Stimulated activated CD4-positive, alpha-beta T cell treated with anti-CD3 and anti-CD28 coated beads, Interleukin-12 subunit alpha, Interleukin-12 subunit beta, amount 100 ng/mL, for 48 hours (primary cell): Measurements from ENCODE around the gene OSBPL3.

Source experiments
- DNase-seq, 3 donors: peaks; one replicate each; pipeline ENCODE4 v3.0.0-alpha.2; 2020; ENCODE audit warnings: low read depth in 2 of 3, low spot score in 1 of 3

The OSBPL3 gene

DNA sequence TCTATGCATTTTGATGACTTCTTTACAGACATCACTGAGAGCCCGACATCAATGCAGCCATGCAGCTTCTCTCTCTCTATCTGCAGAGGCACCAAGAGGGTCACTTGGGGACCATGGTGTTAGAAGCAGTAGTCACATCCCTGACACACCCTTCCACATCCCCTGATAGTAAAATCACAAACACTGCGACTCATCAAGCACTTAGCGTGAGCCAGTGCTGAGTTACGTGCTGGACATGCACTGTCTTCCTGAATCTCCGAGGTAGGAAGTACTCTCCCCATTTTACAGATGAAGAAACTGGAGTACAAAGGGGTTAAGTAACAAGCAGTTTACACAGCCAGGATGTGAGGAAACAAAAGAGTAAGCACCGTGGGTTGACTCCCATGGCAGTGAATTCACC is 109.2 kb downstream of the OSBPL3 start:
- no peak for DNase-seq

DNA sequence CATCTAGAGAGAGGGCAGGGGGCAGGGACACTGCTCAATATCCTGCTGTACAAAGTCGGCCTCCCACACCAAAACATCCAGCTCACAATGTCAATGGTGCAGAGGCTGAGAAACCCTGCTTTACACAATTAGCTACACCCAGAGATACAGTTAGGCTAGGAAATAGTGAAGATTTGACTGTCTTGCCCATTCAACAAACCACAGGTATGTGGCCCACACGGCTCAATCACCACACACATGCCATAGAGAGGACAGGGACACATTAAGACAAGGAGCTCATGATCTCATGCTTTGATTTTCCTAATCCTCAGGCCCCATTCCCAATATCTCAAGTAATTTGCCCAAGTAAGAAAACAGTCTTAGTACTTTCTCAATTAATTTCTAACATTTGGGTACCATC is 110.4 kb downstream of the OSBPL3 start:
- DNase-seq = no peak

DNA sequence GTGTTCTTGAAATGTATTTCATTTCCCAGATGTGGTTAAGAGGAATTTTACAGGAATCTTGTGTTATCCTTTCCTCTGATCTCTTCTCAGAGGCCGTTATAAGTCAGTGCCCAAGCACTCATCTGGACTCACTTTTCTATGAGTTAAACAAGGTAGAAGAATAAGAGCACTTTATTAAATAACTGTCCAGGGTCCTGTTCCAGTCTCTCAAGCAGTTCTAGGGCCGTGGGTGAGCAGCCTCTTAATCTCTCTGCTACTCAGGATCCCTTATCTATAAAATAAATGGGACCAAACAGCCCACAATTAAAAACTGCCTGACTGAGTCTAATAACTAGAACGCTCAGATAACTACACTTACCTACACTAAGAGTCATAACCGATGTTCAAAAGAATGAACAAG is 111.2 kb downstream of the OSBPL3 start:
- no peak for DNase-seq

DNA sequence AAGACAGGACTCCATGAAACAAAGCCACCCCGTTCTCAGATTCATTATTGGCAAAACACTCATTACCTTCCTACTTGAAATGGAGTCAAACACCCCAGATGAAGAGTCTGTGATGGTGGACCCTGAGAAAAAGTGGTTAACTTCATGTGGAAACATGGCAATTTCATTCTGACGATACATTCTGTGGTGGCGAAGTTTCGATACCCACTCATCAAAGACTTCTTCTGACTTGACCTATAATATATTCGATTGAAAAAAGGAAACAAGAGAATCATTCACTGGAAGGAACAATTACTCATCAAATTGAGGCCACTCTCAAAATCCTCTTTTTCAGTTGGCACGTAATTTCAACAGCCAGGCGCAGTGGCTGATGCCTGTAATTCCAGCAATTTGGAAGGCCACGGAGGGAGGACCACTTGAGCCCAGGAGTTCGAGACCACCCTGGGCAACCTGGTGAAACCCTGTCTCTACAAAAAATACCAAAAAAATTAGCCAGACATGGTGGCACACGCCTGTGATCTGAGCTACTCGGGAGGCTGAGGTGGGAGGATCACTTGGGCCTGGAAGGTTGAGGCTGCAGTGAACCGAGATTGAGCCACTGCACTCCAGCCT is 113.9 kb downstream of the OSBPL3 start:
- DNase-seq = peak; percentile 26 to 62 (median 46)

DNA sequence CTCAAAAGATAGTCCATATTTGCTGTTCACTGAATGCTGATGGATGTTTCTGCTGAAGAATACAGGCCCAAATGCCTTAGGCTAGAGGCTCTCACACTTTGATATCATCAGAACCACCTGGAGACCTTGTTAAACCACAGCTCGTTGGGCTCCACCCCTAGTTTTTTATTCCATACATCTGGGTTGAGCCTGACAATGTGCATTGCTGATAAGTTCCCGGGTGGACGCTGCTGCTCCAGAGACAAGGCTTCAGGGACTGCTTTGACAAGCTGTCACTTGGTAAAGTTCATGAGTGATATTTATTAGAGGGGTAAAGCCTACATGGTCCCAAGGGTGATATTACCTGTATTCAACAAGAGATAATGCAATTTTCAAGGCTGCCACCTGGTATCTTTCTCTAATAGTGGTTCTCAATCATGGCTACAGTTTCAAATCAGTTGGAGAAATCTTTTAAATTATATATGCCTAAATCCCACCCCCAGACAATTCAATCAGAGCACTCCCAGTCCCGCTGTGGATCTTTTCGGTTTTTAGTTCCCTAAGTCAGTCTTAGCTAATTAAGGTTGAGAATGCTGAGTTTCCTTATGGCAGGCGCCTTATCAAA is 115.7 kb downstream of the OSBPL3 start:
- DNase-seq = no peak

DNA sequence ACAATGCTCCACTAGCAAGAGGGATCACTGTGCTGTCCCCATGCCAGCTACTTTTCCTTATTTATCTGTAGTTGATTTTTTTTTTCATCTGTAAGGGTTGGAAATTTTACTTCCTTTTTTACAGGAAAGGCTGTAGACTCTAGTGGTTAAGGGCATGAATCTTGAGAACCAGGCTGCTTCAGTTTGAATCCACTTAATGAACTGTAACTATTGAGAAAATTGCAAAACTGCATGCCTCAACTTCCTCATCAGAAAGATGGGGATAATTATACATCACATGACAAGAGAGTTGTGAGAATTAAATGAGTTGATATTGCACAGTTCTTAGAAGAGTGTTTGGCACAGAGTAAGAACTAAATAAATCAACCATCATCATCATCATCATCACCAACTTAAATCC is 116.4 kb downstream of the OSBPL3 start:
- DNase-seq = no peak

DNA sequence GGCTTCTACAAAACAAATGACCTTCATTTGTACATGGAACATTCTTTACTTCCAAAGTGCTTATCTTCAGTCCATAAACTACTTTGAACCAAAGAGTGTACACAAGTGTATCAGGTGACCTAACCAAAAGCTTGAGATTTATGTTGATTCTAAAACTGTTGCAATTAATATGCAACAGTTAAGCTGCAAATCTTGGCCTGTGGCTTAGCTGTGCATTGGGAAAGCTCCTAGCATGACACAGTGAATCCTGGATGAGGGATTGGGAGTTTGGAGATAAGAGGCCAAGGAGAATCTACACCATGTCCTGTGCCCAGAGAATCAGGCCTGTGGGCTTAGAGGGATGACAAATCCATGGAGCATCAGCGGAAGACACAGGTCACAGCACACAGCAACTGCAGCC is 117.5 kb downstream of the OSBPL3 start:
- DNase-seq = no peak

DNA sequence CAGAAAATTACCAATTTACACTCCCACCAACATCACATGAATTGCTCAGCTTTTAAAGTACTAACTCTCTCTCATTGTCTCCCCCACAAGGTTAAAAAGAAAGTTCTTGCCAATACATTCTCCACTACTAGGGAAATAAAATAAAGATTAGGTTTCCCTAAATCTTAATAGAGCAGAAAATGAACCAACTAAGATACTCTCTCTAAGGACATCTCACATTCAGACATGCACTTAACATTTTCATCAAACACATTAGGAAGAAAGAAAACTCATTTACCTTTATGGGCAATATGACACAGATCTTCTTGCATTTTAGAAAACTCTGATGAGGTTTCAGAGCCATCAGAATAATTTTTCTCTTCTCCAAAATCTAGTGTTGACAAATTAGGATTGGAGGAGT is 118.6 kb downstream of the OSBPL3 start:
- no peak for DNase-seq

DNA sequence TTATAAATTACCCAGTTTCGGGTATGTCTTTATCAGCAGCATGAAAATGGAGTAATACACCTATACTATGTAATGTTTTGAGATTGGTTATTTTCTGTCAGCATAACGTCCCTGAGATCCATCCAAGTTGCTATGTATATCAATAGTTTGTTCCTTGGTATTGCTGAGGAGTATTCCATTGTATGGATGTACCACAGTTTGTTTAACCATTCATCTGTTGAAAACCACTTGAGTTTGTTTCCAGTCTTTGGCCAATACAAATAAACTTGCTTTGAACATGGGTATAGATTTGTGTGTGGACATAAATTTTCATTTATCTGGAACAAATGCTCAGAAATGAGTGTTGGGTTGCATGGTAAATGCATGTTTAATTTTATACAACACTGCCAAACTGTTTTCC is 119.4 kb downstream of the OSBPL3 start:
- no peak for DNase-seq

DNA sequence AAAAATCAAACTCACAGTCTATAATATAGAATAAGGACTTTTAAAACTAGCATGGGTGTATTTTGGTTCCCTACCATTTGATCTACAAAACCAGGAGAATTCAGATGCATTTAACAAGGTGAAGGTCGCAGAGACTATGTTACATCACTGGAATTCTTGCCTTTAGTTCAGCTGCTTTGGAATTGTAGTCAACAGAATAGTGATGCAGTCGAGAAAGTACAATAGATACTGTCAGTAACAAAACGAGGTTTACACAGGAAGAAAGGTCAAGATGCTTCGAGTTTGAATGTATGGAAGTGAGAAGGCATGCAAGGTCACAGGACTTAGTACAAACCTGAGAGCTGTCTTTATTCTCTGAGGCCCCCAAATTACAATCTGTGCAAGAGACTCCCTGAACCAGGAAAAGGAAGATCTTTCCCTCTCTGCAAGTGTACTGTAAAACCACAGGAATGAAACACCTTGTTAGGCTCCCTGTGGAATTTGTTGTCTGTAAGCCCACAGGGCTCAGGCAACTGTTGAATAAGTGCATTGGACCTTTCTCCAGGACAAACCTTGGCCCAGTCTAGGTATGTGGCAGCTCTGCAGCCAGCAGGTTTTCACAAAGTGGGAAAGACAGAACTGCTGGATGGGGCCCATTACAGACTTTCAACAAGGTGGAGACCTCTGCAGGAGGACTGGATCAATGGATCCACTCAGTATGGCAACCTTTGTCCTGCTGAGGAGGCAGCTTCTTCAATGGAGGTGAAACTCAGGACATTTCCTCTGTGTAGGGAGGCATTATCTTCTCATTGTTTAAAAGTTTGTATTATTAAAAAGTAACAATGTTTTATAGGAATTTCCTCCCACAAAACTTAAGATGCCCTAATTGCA is 121.6 kb downstream of the OSBPL3 start:
- no peak for DNase-seq

DNA sequence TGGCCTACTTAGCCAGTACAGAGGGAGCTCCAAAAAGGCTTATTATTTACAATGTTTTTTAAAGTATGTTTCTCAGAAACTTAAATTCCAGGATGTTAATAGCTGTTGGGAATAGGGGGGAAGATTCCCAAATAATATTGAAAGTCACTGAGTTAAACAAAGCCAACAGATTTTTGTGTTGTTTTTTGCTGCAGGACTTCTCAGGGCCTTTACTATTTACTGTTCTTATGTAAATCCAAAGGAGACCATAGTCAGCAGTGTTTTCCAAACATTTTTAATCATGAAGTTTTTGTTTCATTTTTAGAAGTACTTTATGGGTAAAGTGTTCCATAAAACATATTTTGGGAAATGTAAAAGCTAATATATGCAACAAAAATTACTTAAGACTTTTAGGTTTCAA is 122.4 kb downstream of the OSBPL3 start:
- DNase-seq = no peak

DNA sequence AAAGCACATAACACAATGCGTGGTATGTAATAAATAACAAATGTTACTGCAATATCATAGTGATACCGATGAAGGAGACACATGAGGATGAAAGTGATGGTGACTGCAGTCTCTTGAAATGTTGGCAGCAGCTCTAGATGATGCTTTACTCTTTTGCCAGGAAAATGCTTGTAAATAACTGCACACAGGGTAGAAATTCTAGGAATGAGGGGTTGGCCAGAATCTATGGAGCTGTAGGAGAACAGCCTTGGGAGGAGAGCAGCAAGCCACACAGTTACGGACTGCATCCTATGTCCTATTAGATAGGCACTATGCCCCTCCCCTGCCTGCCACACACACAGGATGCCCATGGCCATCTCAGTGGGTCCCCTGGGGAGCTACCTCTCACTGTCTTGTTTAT is 125.1 kb downstream of the OSBPL3 start:
- DNase-seq = no peak

DNA sequence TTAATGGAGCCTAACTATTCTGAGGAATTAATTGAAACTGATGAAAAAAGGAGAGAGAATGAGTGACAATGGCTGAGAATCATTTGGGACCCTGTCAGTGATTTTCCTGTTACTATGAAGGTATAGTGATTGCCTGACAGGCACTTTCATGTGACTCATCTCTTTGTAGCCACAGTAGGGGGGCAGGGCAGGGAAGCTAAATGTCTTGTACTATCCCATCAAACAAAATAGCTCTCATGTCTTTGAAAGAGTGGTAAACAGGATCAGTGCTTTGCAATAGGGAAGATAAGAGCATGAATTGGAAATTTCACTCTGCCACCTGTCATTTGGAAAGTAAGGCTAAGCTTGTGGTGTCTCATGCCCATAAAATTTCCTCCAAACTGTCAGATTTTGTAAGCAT is 128.2 kb downstream of the OSBPL3 start:
- peak in 1 of 3 donors; percentile 10 for DNase-seq

DNA sequence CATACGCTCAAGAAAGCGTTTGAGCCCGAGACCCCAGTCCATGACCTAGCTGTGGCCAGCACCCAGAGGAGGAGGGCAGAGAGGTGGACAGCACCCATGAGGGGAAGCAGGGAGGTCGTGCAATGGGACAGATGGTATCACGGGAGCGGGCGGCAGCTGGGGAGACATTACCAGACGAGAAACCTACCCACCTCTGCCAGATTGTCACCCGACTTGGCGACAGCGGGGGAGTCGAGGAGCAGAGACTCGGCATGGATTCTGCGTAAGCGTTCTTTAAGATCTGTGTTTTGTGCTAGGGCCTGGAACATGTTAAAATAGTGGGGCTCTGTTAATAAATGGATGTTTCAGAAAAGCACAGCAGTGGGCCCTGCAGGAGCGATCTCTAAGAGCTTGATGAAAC is 131.1 kb downstream of the OSBPL3 start:
- no peak for DNase-seq

DNA sequence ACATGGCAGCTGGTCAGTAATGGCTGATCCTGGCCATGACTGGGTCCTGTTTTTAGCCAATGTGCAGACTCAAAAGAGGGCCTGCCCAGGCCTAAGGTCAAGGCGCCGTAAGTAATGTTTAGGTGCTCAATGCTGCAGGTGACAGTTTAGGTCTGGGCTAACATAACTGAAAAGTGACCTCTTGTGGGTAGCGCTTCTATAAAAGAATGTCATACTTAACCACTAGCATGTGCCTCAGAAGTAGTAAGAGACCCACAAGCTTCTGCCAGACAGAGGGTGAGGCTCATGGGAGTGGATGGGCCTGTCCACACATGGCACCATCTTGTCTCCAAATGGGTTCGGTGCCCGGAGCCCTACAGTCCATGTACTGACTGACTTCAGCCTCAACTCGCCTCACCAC is 132.2 kb downstream of the OSBPL3 start:
- DNase-seq = no peak

DNA sequence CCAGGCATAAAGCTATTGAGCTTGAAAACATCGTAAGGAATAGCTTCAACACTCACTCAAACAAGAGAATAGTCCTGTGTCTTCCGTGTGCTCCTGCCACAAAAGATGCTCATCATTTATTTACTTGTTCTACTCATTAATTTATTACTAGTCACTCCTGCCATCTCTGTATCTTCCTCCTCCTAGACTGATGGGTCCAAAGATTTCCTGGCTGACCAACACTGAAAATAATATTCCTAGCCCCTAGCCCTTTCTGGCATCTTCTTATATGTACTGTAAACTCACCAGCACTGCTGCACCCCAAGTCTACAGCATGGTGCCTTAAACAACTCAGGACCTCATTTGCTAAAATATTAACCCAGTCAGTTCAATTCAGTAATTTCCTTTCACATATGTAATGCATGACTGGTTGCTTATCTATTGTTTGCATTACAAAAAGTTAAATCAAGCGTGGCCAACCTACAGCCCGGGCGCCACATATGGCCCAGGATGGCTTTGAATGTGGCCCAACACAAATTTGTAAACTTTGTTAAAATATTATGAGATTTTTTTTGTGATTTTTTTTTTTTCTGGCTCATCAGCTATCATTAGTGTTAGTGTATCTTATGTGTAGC is 136.1 kb downstream of the OSBPL3 start:
- no peak for DNase-seq

DNA sequence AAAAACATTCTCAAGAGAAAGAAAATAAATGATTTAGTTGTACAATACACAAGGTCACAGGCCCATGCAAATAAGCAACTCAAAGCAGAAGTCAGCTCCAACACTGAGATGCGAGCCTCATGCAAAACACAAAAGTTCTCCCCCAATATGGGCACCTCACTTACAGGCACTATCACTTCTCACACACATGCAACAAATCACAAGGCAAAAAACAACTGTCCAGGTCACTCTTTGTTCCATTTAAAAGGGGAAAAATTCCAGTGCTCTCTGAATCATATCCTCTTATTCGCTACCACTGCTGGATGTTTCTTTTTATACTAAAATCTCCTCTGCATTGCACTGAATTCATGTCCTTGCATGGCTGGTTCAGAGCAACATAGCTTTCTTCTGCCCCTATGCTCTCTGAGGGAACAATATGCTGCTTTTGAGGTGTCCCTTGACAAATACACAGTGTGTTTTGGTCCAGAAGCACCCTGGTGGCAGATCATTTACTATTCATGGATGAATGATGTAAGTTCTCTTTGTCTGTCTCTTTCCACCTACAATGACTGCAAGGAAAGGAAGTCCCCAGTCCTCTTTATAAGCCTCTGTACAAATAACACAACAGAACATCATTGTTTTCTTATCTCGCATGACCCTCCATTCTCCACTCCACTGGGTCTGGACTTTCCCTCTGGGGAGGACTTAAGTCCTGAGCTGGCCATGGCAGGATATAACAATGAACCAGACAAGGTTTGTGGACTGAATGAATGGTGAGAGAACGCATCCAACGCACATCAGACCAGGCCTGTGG is 137.3 kb downstream of the OSBPL3 start:
- DNase-seq = no peak

DNA sequence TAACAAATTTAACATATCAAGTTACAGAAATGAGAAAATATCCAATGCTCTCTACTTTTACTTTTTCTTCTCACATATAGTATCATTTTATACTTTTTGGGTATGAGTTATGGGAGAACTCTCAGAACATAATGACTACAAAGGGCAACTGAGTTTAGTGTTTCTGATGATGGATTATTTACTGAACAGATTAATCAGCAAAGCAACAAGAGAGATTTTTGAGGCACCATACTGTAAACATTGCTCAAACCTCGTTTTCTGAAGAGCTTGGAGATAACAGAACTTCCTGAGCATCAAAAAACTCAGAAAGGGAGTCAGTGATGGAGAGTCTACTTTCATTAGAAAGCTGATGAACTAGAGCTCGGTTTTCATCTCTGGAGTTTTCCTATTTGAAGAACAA is 137.9 kb downstream of the OSBPL3 start:
- no peak for DNase-seq

DNA sequence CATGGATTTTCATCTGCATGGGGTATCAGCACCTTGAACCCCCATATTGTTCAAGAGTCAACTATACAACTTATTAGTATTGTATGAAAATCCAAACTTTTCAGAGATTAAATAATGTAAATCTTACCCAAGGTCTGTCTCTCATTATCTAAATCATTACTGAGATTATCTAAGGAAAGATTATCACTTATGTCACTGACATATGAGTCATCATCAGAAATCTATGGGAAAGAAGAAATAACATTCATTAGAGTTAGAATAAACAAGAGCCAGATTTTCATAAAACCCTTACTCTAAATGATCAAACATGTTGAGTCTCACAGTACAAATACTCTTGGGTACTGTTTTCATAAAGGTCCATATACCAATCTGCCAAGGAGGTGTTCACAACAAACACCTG is 139.4 kb downstream of the OSBPL3 start:
- DNase-seq = no peak

DNA sequence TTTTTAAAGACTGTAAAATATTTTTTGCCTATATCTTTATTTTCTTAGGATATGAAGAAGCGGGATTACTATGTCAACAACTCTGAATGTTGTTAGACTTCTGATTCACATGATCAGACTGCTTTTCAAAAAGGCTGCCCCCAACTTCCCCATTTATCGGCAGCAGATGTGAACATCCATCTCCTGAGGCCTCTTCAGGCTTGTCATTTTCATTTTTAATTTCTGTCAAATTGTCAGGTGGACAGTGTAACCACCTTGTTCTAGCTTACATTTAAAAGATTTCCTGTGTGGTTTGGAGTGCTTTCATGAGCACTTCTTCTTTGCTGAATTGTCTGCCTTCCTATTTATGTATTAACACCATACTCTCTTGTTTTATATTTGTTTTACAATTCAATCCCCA is 143.9 kb downstream of the OSBPL3 start:
- DNase-seq = no peak

DNA sequence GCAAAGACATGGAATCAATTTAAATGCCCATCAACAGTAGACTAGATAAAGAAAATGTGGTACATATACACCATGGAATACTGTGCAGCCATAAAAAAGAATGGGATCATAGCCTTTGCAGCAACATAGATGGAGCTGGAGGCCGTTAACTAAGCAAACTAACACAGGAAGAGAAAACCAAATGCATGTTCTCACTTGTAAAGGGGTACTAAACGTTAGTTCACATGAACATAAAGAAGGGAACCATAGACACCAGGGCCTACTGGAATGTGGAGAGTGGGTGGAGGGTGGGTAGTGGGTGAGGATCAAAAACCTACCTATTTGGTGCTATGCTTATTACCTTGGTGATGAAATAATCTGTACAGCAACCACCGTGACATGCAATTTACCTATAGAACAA is 144.3 kb downstream of the OSBPL3 start:
- DNase-seq = no peak
